Posterior vena cava (tissue), 2 donors: ENCODE results near the gene PAFAH2. TPM values are rescaled to one million over a fixed set of nuclear protein-coding genes. Genes with fewer than 3 reads are reported as not detected.

Source experiments
- DNase-seq: peaks from one replicate; pipeline ENCODE4 v3.0.0-alpha.2; 2020; ENCODE audit warnings: low spot score
- intact Hi-C, 2 donors: fragments of 100-400 bp; cut with DNase I; formaldehyde crosslinking; loops; one replicate each; pipeline versions ENCODE4 v1.14.1 to v1.14.2; 2022 to 2023
- total RNA-seq, 2 donors: library from RNA; stranded (reverse); fragmentation: NEBNext Ultra II Directional; extraction: Animal tissue kit (Norgen Biotek cat#: 25700); gene quantifications; one replicate each; pipeline ENCODE4 v1.2.1, GENCODE V29; 2021
- donor health status: DM: yes; HTN: yes; CAD: no.
- donor health status: DM: yes; HTN: yes; CAD: no.

PAFAH2 gene
- total RNA-seq, 2 donors from 2014 or later, result 7.2 to 7.7 TPM

GRCh38 chr1:26020330-26020768 lies 22.5 kb upstream of the PAFAH2 start:
- DNase-seq, result no peak
- intact Hi-C loops, result loop anchor here in 1 of 2 donors (1.0 to 10.0 kb wide), 2 partner anchors 21 to 896 kb away; no protein-coding TSS in a partner anchor

GRCh38 chr1:26019641-26020315 lies 21.9 kb upstream of the PAFAH2 start:
- intact Hi-C loops, result loop anchor here in 1 of 2 donors (1.0 to 10.0 kb wide), 2 partner anchors 20 to 895 kb away; no protein-coding TSS in a partner anchor
- no peak for DNase-seq

- intact Hi-C loops, result no loop called here
- no peak for DNase-seq
Observed at GRCh38 chr1:26017606-26018005, 19.7 kb upstream of the PAFAH2 start.

- no peak for DNase-seq
- intact Hi-C loops, result no loop called here
Observed at GRCh38 chr1:26016953-26017545, 19.2 kb upstream of the PAFAH2 start.

DNA sequence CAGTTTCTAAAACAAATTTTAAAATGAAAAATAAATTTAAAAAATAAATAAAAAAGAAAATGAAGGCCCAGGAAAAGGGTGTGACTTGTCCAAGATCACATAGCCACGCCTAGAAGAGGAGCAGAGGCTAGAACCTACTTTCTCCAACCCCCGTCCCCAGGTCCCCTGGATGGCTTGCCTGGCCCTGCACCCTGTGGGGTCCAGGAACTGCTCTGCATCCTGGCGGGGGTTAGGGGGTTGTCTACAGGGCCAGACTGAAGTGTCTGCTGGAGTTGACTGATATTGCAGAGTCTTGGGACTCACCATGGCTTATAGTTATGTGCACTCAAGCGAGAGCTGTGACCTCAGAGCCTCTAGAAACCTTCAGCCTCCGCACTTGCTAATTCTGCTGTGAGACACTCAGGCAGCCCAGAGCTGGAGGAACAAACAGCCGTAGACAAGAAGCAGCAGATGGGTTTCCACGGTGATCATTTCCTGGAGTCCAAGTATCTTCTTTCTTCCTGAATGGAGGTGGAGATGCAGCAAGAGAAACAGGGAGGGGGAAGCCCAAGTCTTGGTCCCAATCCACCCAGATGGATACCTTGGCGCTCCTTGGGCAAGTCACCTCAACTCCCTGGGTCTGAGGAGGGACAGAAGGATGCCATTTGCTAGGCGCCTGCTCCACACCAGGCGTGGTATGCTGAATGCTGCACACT lies 18.5 kb upstream of the PAFAH2 start:
- DNase-seq, result no peak
- intact Hi-C loops, result no loop called here

GRCh38 chr1:26015358-26015757 lies 17.5 kb upstream of the PAFAH2 start:
- DNase-seq, result no peak
- intact Hi-C loops, result no loop called here

- intact Hi-C loops, result no loop called here
- no peak for DNase-seq
Observed at GRCh38 chr1:26014179-26014578, 16.3 kb upstream of the PAFAH2 start.

- intact Hi-C loops, result no loop called here
- DNase-seq, result no peak
Observed at GRCh38 chr1:26012864-26013263, 15.0 kb upstream of the PAFAH2 start.

GRCh38 chr1:26010825-26011224 lies 13.0 kb upstream of the PAFAH2 start:
- no peak for DNase-seq
- intact Hi-C loops, result no loop called here

GRCh38 chr1:26009796-26010447 lies 12.1 kb upstream of the PAFAH2 start:
- intact Hi-C loops, result loop anchor here in 1 of 2 donors (5.0 kb wide), 1 partner anchor 1768 kb away; no protein-coding TSS in a partner anchor

GRCh38 chr1:26006710-26007109 lies 8.8 kb upstream of the PAFAH2 start:
- DNase-seq, result peak; percentile 10
- intact Hi-C loops, result loop anchor here in 1 of 2 donors (5.0 kb wide), 1 partner anchor 1764 kb away; no protein-coding TSS in a partner anchor

More at GRCh38 chr1:26009796-26010447, 12.1 kb upstream of the PAFAH2 start:
- DNase-seq, result no peak

DNA sequence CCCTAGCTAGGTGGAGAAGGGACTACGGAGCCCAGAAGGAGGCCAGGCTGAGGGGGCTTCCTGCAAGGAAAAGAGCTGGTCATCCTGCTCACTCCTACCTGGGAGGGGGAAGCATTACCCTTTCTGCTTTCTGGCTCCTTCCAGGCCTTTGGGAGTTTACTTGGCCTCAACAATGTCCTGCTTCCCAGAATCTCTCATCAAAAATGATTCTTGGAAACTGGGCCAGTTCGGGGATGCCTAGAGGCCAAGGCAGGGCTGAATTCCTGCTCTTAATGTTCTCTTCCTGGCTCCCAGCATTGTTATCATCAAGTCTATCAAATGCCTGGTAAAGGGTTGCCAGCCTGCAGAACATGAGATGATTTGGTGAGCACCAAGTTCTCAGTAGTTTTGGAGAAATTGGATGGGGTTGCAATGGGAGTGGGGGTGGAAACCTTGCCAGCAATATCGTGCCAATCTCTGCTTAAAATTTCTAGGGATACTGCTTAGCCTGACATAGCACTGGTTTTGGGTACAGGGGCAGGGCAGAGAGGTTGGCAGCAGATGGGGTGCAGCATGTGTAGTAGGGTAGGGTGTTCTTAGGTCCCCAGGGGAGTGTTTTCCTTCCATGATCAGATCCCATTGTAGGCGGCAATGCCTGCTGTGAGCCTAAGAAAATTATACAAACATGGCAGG lies 7.7 kb upstream of the PAFAH2 start:
- peak; percentile 35 for DNase-seq
- intact Hi-C loops, result loop anchor here in 1 of 2 donors (5.0 kb wide), 1 partner anchor 1763 kb away; no protein-coding TSS in a partner anchor

GRCh38 chr1:26003756-26004155 lies 5.9 kb upstream of the PAFAH2 start:
- intact Hi-C loops, result no loop called here
- DNase-seq, result no peak

- intact Hi-C loops, result no loop called here
- peak; percentile 26 for DNase-seq
Observed at GRCh38 chr1:26003262-26003661, 5.4 kb upstream of the PAFAH2 start.

- intact Hi-C loops, result loop anchor here (1.0 to 5.0 kb wide), 2 partner anchors 21 to 102 kb away; no protein-coding TSS in a partner anchor
- no peak for DNase-seq
Observed at GRCh38 chr1:25999041-25999800, 1.4 kb upstream of the PAFAH2 start.

- peak; percentile 85 for DNase-seq
- intact Hi-C loops, result loop anchor here (5.0 kb wide), 1 partner anchor 100 kb away; no protein-coding TSS in a partner anchor
Observed at GRCh38 chr1:25996966-25997827, 666 bp downstream of the PAFAH2 start.
